ENCODE data around the gene IGFBP6. TPM values are rescaled to one million over a fixed set of nuclear protein-coding genes. Genes with fewer than 3 reads are reported as not detected.
"Not testable (repeated sequence)": the region's sequence is repeated elsewhere in the genome, so short reads cannot be mapped to it uniquely, and the experiment has no call there.

The IGFBP6 gene
- total RNA-seq, 1 experiment from 2014 or later, result 265 TPM

DNA sequence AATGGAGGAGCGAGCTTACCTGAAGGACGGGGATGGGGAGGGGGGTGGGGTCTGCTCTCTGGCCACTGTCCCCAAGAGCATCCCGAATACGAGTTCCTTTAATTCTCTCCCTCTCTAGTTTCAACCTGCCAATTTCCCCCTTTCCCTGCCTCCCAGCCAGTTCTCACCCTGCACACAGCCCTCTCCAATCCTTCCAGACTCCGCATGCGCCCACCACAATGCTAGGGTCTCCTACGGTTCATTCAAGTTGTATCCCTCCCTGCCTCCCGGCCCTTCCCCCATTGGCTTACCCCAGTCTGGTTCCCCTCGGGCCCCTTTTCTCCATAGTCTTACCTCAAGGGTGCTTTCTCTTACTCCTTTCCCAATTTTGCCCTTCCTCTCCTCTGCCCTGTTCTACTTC is 708 bp upstream of the IGFBP6 start:
- DNase-seq (ENCODE audit: low spot score), result no peak

DNA sequence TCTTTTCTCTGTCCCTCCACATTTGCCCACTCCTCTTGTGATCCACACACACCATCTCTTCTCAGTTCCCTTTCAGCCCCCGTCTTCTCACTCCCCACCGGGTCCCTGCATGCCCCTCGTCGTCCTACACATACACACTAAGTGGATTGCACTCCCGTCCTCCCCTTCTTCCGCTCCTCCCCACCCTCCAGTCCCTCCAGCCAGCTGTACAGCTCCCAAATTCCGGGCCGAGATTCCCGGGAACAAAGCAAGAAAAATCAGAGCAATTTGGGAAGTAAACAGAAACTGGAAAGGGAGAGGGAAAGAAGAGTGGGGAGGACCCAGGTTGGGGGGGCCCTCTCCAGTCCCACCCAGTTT is 282 bp upstream of the IGFBP6 start:
- DNase-seq (ENCODE audit: low spot score), result peak; percentile 29

DNA sequence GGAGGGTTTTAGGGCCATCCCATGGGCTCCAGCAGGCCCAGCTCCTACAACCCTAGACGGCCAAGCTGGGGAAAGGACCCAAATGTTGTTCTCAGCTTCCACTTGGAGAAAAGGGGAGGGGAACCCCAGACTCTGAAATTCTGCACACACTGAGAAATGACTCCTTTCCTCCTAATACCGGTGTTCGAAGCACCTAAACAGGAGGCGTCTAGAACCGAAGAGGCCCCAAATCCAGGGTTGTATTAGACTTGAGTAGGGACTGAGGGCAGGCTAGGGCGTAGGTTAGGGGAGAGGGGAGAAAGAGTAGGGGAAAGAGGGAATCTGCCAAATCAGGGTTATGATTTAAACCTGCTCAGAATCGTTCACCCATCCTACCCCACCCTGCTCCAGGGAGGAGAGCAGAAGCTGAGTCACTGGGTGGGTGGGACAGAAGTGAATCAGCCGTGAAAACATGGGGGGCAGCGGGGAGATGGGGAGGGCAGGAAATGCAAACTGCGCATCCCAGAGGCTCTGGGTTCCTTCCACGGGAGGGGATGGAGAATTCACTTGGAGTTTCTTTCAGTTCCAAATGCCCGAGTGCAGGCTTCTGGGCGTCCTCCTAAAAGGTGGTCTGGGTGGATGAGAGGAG is 1.0 kb downstream of the IGFBP6 start:
- peak; percentile 69 for DNase-seq (ENCODE audit: low spot score)

DNA sequence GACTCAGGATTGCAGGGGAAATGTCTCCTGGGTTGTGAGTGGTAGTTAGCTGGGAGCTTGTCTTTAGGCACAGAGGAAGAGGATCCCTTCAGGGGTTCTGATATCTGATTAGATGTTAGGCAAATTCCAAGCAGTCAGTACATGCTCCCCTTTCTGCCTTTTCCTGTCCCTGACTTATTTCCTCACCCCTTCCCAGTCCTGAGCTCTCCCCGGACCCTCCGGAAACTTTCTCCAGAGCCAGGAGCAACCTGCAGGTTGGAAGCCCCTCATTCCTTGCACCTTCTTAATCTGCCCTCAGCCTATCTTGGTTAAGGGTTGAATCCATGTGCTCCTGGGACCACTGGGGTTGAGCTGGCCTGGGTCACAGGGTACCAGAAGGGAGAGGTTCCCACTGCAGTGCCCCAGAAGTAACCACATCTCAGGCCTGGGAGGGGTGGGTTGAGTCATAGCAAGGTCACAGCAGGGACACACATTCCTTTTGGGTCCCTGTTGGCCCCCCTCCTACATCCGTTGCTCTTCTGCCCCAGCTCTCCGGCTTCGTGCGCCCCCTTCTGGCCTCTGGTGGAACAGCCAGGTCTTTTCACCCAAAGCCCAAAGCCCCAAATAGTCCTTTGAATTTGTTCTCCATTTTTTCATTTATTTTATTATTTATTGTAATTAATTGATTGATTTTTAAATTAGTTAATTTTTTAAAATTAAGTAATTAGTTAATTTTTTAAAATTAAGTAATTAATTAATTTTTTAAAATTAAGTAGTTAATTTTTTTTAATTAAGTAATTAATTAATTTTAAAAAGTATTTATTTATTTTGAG is 1.8 kb downstream of the IGFBP6 start:
- peak; percentile 96 for DNase-seq (ENCODE audit: low spot score)

GRCh38 chr12:53100466-53101151 is 3.1 kb downstream of the IGFBP6 start:
- no peak for DNase-seq (ENCODE audit: low spot score)

- no peak for DNase-seq (ENCODE audit: low spot score)
Measured at GRCh38 chr12:53101266-53101665, 3.8 kb downstream of the IGFBP6 start.

- no peak for DNase-seq (ENCODE audit: low spot score)
Measured at GRCh38 chr12:53101931-53102781, 4.7 kb downstream of the IGFBP6 start.

- no peak for DNase-seq (ENCODE audit: low spot score)
Measured at GRCh38 chr12:53102883-53103807, 5.7 kb downstream of the IGFBP6 start, which contains the start of gene SOAT2. Gene SOAT2, plus strand, starts transcription at chr12:53103486. Its CDS starts 92 bp downstream, at chr12:53103578.

- DNase-seq (ENCODE audit: low spot score), result no peak
Measured at GRCh38 chr12:53103860-53104305, 6.4 kb downstream of the IGFBP6 start.

DNA sequence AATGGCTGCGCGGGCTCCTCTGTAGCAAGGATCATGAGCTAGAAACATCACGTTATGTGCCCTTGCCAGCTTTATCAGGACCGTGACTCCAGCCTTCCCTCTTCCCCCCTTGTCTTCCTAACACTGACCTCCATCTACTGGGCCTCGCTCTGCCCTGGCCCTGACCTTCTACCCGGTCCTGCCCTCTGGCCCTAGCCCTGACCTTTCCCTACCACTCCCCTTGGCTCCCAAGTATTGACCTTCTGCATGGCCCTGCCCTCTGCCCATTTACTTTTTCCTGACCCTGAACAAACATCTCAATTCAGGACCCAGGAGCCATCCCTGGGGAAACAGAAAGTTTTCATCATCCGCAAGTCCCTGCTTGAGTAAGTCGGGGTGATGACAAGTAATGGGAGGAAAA is 7.8 kb downstream of the IGFBP6 start:
- no peak for DNase-seq (ENCODE audit: low spot score)

DNA sequence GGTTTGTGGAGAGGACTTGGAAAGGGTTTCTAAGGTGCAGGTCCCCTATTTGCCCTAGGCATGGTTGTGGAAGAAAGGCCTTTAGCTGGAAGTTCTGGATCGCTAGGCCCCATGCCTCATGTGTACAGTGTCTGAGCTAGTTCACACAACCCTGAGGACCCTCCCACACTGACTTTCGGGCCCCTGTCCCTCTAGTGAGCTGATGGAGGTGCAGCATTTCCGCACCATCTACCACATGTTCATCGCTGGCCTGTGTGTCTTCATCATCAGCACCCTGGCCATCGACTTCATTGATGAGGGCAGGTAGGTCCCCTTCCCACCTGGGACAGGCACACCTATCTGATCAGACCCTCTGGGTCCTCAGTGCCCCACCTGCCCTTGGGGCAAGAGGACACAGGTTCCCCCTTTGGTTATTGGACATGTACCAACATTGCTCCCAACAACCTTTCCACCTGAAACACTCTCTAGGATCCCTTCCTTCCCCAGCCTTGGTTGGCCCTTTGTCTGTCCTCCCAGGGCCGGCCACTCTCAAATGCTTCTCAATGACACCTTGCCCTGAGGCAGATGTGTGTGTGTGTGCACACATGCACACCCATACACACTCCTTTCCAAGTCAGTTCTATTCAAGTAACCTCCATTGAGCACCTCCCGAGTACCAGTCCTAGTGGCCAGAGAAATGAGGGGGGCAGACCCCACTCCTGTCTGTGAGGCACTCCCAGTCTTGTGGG is 8.4 kb downstream of the IGFBP6 start:
- no peak for DNase-seq (ENCODE audit: low spot score)

DNA sequence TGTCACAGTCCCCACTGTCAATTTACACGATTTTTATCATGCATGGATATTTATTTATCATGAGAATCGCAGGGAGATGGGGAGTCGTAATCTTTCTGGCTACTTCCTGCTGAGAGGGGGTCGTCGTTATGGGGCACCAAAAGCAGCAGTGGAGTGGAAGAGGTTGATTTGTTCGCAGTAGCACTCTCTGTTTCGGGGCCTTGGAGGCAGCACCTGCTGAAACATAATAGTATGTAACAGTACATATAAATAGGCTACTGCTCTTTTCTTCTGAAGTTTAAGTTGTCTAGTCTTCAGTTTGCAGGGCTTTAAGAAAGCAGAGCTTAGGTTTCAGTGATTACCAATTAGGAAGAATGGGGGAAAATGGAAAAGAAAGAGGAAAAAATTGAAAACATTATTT is 9.7 kb downstream of the IGFBP6 start:
- DNase-seq (ENCODE audit: low spot score), result no peak

DNA sequence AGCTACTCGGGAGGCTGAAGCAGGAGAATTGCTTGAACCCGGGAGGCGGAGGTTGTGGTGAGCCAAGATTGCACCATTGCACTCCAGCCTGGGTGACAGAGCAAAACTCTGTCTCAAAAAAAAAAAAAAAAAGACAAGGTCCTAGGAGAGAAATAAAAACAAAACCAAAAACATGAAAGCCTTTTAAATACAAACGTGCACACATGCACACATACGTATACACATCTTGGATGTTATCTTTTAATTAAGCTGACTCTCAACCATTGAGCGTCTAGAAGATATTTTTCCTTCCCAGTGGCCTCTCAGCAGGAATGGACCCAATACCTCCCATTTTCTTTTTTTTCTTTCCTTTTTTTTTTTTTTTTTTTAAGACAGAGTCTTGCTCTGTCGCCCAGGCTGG is 15.0 kb downstream of the IGFBP6 start:
- not testable (repeated sequence) for DNase-seq (ENCODE audit: low spot score)

DNA sequence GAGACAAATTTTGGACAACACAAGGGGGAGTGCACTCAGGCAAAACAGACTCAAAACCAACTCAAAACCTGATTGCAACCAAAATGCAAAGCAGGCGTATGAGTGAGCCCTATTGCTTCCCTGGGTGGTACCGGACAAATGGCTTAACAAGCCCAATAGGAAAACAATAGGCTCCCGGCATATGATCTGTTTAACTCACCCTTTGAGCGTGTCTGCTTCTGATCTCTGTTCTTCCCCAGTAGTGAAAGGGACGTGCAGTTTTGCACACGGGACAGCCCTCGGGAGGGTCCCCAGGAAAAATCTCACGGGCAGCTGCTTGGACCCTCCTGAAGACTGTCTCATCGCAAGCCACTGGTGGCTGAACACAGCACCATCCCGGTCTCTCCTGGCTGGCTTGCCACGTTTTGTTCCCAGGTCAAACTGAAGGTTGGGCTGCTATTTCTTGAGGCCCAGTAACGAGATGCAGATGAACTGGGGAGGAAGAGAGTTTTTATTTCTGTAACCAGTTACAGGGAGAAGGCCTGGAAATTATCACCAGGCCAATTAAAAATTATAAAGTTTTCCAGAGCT is 15.8 kb downstream of the IGFBP6 start:
- no peak for DNase-seq (ENCODE audit: low spot score)

DNA sequence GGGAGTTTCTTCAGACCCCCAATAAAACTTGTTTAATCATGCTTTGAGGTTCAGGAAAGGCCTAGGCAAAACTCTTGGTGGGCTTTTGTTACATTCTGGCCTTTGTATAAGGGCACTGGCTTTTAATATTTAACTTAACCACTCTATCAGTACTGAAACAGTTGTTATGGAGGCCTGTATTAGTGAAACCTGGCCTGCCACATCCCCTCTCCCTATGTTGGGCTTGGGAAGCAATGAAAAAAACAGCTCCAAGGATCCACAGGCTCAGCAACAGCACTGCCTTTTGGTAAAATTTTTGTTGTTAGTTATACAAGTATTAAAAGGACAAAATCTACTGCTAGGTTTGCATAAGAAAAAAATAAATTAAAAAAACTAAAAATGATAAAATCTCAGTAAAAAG is 16.5 kb downstream of the IGFBP6 start:
- DNase-seq (ENCODE audit: low spot score), result no peak

DNA sequence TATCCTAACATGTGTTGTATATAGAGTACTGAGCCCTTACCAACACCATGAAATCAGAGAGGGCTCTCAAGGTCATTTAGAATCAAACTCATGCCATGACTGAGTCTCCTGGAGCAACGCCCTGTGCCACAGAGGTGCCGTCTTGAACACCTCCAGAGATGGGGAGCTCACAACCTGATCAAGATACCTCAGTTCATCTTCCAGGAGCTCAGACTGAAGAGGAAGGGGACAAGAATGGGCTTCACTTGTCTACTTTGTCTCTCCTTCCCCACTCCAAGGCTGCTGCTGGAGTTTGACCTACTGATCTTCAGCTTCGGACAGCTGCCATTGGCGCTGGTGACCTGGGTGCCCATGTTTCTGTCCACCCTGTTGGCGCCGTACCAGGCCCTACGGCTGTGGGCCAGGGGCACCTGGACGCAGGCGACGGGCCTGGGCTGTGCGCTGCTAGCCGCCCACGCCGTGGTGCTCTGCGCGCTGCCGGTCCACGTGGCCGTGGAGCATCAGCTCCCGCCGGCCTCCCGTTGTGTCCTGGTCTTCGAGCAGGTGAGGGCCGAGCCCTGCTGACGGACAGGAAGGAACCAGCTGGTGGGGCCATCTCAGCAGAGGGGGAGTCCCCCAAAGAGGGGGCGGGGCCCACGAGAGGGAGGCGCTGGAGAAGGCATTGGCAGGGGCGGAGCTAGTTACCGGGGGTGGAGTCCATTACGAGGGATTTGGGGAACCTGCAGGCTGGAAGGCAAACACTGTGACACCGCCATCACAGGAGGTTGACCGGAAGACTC is 17.8 kb downstream of the IGFBP6 start:
- DNase-seq (ENCODE audit: low spot score), result no peak

DNA sequence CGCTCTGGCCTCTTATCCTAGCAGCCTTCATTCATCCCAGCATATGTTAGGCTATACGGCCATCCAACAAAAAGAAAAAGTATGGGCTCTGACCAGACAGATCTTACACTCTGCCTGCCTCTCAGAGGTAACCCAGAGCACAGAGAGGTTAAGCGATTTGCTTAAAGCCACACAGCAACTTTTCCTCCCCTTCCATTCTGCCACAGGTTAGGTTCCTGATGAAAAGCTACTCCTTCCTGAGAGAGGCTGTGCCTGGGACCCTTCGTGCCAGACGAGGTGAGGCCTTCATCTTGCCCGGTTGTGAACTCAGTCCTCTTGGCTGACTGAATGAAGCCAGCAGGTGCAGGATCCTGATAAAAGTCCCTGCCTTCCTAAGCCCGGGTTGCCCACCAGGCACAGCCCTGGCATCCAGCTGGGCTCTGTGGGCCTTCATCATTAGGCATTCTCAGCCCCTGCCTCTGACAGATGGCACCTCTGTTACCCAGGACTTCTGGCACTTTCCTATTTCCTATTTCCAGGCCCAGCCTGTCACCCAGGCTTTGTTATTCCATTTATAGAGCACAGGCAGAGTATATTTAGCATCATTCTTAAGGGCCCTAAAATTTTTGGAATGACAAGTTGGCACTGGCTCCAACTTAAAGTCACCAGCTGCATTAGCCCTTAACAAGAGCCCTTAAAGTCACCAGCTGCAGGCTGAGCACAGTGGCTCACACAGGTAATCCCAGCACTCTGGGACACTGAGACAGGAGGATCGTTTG is 18.6 kb downstream of the IGFBP6 start:
- DNase-seq (ENCODE audit: low spot score), result no peak

DNA sequence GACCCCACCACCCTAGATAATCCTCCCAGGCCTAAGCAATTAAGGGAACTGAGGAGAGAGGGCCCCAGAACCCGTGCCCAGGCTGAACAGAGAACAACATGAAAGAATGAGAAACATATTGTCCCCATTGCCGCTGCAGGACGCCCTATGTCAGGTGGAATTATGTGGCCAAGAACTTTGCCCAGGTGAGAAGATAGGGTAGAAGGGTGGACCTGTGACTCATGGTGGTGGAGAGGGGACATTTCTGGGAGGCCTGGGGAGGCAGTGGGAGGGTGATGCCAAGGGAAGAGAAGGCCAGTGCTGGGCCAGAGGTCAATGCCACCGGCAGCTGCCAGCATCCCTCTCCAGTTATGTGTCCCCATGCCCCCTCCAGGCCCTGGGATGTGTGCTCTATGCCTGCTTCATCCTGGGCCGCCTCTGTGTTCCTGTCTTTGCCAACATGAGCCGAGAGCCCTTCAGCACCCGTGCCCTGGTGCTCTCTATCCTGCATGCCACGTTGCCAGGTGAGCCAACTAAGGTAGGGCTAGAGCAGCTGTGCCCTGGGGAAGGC is 21.4 kb downstream of the IGFBP6 start:
- no peak for DNase-seq (ENCODE audit: low spot score)
